Stomach (tissue), 19 donors: ENCODE measurements around the gene USP17L29. TPM values are rescaled to one million over a fixed set of nuclear protein-coding genes. Genes with fewer than 3 reads are reported as not detected.
"Not testable (repeated sequence)": the region's sequence is repeated elsewhere in the genome, so short reads cannot be mapped to it uniquely, and the experiment has no call there.

ENCODE experiments used
- DNase-seq, 2 donors: peaks; one replicate each; pipeline versions ENCODE4 v3.0.0 to v3.0.0-alpha.2; 2013 to 2019
- H3K27ac ChIP-seq, 5 donors: fragments of 200-600 bp in 4 of 5; sonication (generic) in 4 of 5; one replicate each; pipeline ENCODE4 v1.5.1; 2013 to 2019; ENCODE audit warnings: mild to moderate bottlenecking in 1 of 5, moderate library complexity in 1 of 5
- H3K27me3 ChIP-seq, 3 donors: fragments of 200-600 bp; sonication (generic); one replicate each; pipeline ENCODE4 v1.5.1; 2017 to 2019; ENCODE audit warnings: mixed run types in 1 of 3
- H3K36me3 ChIP-seq, 4 donors: fragments of 200-600 bp; sonication (generic); 1 replicate in 3 of 4; 2 replicates in 1 of 4; pipeline ENCODE4 v1.5.1; 2016 to 2019
- H3K4me1 ChIP-seq, 4 donors: fragments of 200-600 bp; sonication (generic); one replicate each; pipeline ENCODE4 v1.5.1; 2016 to 2019
- H3K4me3 ChIP-seq, 4 donors: fragments of 200-600 bp; sonication (generic) in 3 of 4; one replicate each; pipeline ENCODE4 v1.5.1; 2016 to 2019; ENCODE audit warnings: mild to moderate bottlenecking in 1 of 4
- H3K9me3 ChIP-seq, 4 donors: fragments of 200-600 bp; sonication (generic); one replicate each; pipeline ENCODE4 v1.5.1; 2016 to 2019
- WGBS, 5 donors: extraction: QIAGEN DNeasy Blood & Tissue Kit in 3 of 5; methylation state at CpG; one replicate each; pipeline versions ENCODE4 v1.1.5 to v1.1.7; 2013 to 2018; 5-methylcytosine and 5-hydroxymethylcytosine counted together
- intact Hi-C: fragments of 100-400 bp; cut with DNase I; formaldehyde crosslinking; loops from one replicate; pipeline ENCODE4 v1.15.1; 2023; ENCODE audit warnings: low total_unique reads
- long read RNA-seq, 10 donors: transcript quantifications; one replicate each; lab custom pipeline, GENCODE V29; 2026
- polyA plus RNA-seq, 3 donors: library from polyadenylated mRNA; stranded (reverse); fragments of 200-250 nt; gene quantifications; one replicate each; pipeline ENCODE4 v1.2.3, GENCODE V29; 2013
- total RNA-seq, 5 donors: library from RNA; depleted of rRNA; stranded (reverse); fragments of >200 nt; gene quantifications; one replicate each; pipeline versions ENCODE4 v1.1.0 to v1.2.3, GENCODE V29; 2014 to 2016
- donor health status: healthy with polysubstance abuse.
- donor health status: Bipolar disorder and iron deficiency.
- donor health status: healthy.

The USP17L29 gene, protein sequence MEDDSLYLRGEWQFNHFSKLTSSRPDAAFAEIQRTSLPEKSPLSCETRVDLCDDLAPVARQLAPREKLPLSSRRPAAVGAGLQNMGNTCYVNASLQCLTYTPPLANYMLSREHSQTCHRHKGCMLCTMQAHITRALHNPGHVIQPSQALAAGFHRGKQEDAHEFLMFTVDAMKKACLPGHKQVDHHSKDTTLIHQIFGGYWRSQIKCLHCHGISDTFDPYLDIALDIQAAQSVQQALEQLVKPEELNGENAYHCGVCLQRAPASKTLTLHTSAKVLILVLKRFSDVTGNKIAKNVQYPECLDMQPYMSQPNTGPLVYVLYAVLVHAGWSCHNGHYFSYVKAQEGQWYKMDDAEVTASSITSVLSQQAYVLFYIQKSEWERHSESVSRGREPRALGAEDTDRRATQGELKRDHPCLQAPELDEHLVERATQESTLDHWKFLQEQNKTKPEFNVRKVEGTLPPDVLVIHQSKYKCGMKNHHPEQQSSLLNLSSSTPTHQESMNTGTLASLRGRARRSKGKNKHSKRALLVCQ
- not detected for total RNA-seq
- not detected for polyA plus RNA-seq
- long read RNA-seq, donor 1, result 0 reads
- long read RNA-seq, donor 2, result 0 reads
- long read RNA-seq, donor 3, result 0 reads
- long read RNA-seq, donor 4, result 0 reads
- long read RNA-seq, donor 5, result 0 reads
- long read RNA-seq, donor 6, result 0 reads
- long read RNA-seq, donor 7, result 0 reads
- long read RNA-seq, donor 8, result 0 reads
- long read RNA-seq, donor 9, result 0 reads
- long read RNA-seq, donor 10, result 0 reads

DNA sequence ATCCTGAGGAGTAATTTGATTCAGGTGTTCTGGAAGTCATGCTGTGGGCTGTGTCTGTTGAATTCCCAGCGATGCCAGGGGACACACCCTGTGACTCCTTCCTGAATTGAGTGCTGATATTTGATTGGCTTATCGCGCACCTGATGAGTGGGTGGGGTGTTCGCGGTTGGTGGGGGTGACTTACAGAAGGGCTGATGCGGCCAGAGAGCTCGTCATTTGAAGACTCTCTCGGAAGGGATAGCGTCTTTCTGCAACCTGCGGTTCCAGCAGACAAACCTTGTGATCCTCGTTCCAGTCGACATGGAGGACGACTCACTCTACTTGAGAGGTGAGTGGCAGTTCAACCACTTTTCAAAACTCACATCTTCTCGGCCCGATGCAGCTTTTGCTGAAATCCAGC is at the start of gene USP17L29:
TSS of gene USP17L29 (plus strand) at position 301 of the 400 bp plus-strand sequence. CDS start at position 301, 0 bp downstream.
- H3K27ac ChIP-seq, H3K9me3 ChIP-seq, H3K36me3 ChIP-seq, H3K4me3 ChIP-seq, H3K4me1 ChIP-seq, DNase-seq, H3K27me3 ChIP-seq, intact Hi-C loops: not testable (repeated sequence)
- WGBS, 5 donors, result no CpG with 5 or more reads among the region's 15 CpGs

- H3K4me3 ChIP-seq, H3K9me3 ChIP-seq, DNase-seq, H3K36me3 ChIP-seq, H3K4me1 ChIP-seq, H3K27me3 ChIP-seq, H3K27ac ChIP-seq, intact Hi-C loops: not testable (repeated sequence)
- WGBS, 5 donors, result 84 to 97% (median 87%) methylated on average over 1 to 5 of the region's 13 CpGs
Measured at GRCh38 chr4:9324191-9324590, 29.2 kb upstream of the USP17L29 start.

DNA sequence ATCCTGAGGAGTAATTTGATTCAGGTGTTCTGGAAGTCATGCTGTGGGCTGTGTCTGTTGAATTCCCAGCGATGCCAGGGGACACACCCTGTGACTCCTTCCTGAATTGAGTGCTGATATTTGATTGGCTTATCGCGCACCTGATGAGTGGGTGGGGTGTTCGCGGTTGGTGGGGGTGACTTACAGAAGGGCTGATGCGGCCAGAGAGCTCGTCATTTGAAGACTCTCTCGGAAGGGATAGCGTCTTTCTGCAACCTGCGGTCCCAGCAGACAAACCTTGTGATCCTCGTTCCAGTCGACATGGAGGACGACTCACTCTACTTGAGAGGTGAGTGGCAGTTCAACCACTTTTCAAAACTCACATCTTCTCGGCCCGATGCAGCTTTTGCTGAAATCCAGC is 28.6 kb upstream of the USP17L29 start, which contains the start of gene USP17L24:
TSS of gene USP17L24 (plus strand) at position 301 of the 400 bp plus-strand sequence. CDS start at position 301, 0 bp downstream.
- H3K27ac ChIP-seq, H3K27me3 ChIP-seq, H3K4me1 ChIP-seq, DNase-seq, H3K4me3 ChIP-seq, H3K9me3 ChIP-seq, H3K36me3 ChIP-seq, intact Hi-C loops: not testable (repeated sequence)
- WGBS, 5 donors, result no CpG with 5 or more reads among the region's 15 CpGs

GRCh38 chr4:9329611-9330010 is 23.8 kb upstream of the USP17L29 start, which contains the start of gene USP17L25:
Gene USP17L25 (plus strand): TSS chr4:9329911. CDS start chr4:9329911, 0 bp downstream.
- DNase-seq, H3K4me1 ChIP-seq, H3K4me3 ChIP-seq, H3K27me3 ChIP-seq, H3K36me3 ChIP-seq, intact Hi-C loops, H3K9me3 ChIP-seq, H3K27ac ChIP-seq: not testable (repeated sequence)
- no CpG with 5 or more reads among the region's 15 CpGs for WGBS, 5 donors

- H3K4me3 ChIP-seq, H3K4me1 ChIP-seq, intact Hi-C loops, H3K27ac ChIP-seq, H3K9me3 ChIP-seq, DNase-seq, H3K27me3 ChIP-seq, H3K36me3 ChIP-seq: not testable (repeated sequence)
- 89% methylated on average over 8 of the region's 15 CpGs; no CpG with 5 or more reads in 4 of the 5 donors for WGBS, 5 donors
Measured at GRCh38 chr4:9334358-9334757, 19.1 kb upstream of the USP17L29 start, which contains the start of gene USP17L26. Gene USP17L26 (plus strand): TSS chr4:9334658. CDS start chr4:9334658, 0 bp downstream.

- DNase-seq, H3K27me3 ChIP-seq, H3K9me3 ChIP-seq, H3K4me3 ChIP-seq, H3K27ac ChIP-seq, H3K36me3 ChIP-seq, intact Hi-C loops, H3K4me1 ChIP-seq: not testable (repeated sequence)
- WGBS, 5 donors, result no CpG with 5 or more reads among the region's 15 CpGs
Measured at GRCh38 chr4:9339103-9339502, 14.3 kb upstream of the USP17L29 start, which contains the start of gene USP17L5. Gene USP17L5 (plus strand): TSS chr4:9339403. CDS start chr4:9339403, 0 bp downstream.

DNA sequence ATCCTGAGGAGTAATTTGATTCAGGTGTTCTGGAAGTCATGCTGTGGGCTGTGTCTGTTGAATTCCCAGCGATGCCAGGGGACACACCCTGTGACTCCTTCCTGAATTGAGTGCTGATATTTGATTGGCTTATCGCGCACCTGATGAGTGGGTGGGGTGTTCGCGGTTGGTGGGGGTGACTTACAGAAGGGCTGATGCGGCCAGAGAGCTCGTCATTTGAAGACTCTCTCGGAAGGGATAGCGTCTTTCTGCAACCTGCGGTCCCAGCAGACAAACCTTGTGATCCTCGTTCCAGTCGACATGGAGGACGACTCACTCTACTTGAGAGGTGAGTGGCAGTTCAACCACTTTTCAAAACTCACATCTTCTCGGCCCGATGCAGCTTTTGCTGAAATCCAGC is 9.6 kb upstream of the USP17L29 start, which contains the start of gene USP17L27:
TSS of gene USP17L27 (plus strand) at position 301 of the 400 bp plus-strand sequence. CDS start at position 301, 0 bp downstream.
- H3K27me3 ChIP-seq, H3K4me1 ChIP-seq, DNase-seq, H3K4me3 ChIP-seq, intact Hi-C loops, H3K9me3 ChIP-seq, H3K27ac ChIP-seq, H3K36me3 ChIP-seq: not testable (repeated sequence)
- no CpG with 5 or more reads among the region's 15 CpGs for WGBS, 5 donors

DNA sequence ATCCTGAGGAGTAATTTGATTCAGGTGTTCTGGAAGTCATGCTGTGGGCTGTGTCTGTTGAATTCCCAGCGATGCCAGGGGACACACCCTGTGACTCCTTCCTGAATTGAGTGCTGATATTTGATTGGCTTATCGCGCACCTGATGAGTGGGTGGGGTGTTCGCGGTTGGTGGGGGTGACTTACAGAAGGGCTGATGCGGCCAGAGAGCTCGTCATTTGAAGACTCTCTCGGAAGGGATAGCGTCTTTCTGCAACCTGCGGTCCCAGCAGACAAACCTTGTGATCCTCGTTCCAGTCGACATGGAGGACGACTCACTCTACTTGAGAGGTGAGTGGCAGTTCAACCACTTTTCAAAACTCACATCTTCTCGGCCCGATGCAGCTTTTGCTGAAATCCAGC is 4.8 kb upstream of the USP17L29 start, which contains the start of gene USP17L28:
TSS of gene USP17L28 (plus strand) at position 301 of the 400 bp plus-strand sequence. CDS start at position 301, 0 bp downstream.
- H3K9me3 ChIP-seq, H3K4me1 ChIP-seq, H3K4me3 ChIP-seq, H3K27ac ChIP-seq, H3K27me3 ChIP-seq, intact Hi-C loops, H3K36me3 ChIP-seq, DNase-seq: not testable (repeated sequence)
- no CpG with 5 or more reads among the region's 15 CpGs for WGBS, 5 donors

- H3K9me3 ChIP-seq, H3K27ac ChIP-seq, H3K36me3 ChIP-seq, H3K27me3 ChIP-seq, DNase-seq, H3K4me3 ChIP-seq, H3K4me1 ChIP-seq, intact Hi-C loops: not testable (repeated sequence)
- 93 to 96% methylated on average over 13 of the region's 18 CpGs; no CpG with 5 or more reads in 3 of the 5 donors for WGBS, 5 donors
Measured at GRCh38 chr4:9350866-9351265, 2.6 kb upstream of the USP17L29 start.

GRCh38 chr4:9362829-9363228 is 9.4 kb downstream of the USP17L29 start, which contains the start of gene USP17L30:
Gene USP17L30 (plus strand): TSS chr4:9363129. CDS start chr4:9363129, 0 bp downstream.
- H3K36me3 ChIP-seq, H3K9me3 ChIP-seq, H3K4me1 ChIP-seq, H3K4me3 ChIP-seq, H3K27me3 ChIP-seq, DNase-seq, intact Hi-C loops, H3K27ac ChIP-seq: not testable (repeated sequence)
- no CpG with 5 or more reads among the region's 15 CpGs for WGBS, 5 donors

DNA sequence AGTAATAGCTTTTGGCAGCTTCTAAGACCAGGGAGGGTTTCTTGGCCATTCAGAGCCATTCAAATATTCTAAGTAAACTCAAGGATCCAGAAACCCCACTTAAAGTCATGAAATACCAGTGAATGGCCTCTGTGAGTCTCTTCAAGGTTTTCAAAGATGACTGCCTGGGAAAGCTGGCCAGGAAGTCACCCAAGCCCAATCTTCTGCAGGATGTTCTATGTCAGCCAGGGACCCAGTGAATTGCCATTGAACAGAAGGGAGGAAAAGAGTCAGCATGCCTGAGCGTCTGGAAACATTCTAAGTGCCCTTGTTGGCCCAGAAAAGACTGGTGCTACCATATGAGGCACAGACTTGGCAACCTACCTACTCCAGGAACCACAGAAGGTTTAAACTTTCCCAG is 26.4 kb downstream of the USP17L29 start:
- H3K27ac ChIP-seq, intact Hi-C loops, H3K9me3 ChIP-seq, H3K4me1 ChIP-seq, H3K4me3 ChIP-seq, H3K36me3 ChIP-seq, H3K27me3 ChIP-seq, DNase-seq: not testable (repeated sequence)
- 40 to 66% (median 55%) methylated on average over 1 of the region's 1 CpG for WGBS, 5 donors
